GM18502 (cell line): ENCODE measurements around the gene DLK2.
"Not testable (repeated sequence)": the region's sequence is repeated elsewhere in the genome, so short reads cannot be mapped to it uniquely, and the experiment has no call there.

Experiments used
- ATAC-seq: cut with Tn5 transposase; IDR thresholded peaks from one replicate; pipeline ENCODE4 v1.9.1; 2021; ENCODE audit warnings: mild to moderate bottlenecking; ENCODE audit not compliant: unreplicated experiment, poor library complexity

Gene DLK2

GRCh38 chr6:43488667-43489276, 33.4 kb upstream of the DLK2 start:
- ATAC-seq = no peak

- no peak for ATAC-seq
Measured at GRCh38 chr6:43481591-43482236, 26.4 kb upstream of the DLK2 start.

- no peak for ATAC-seq
Measured at GRCh38 chr6:43481075-43481474, 25.7 kb upstream of the DLK2 start.

GRCh38 chr6:43478008-43478372, 22.6 kb upstream of the DLK2 start:
- ATAC-seq = no peak

GRCh38 chr6:43477235-43478007, 22.1 kb upstream of the DLK2 start, which contains the start of gene TJAP1:
Gene TJAP1 (plus strand): TSS chr6:43477570. CDS start chr6:43499002, 21,432 bp downstream.
- peak; percentile 98 for ATAC-seq

- no peak for ATAC-seq
Measured at GRCh38 chr6:43476746-43477145, 21.4 kb upstream of the DLK2 start.

GRCh38 chr6:43475516-43475915, 20.2 kb upstream of the DLK2 start:
- no peak for ATAC-seq

GRCh38 chr6:43472515-43472914, 17.2 kb upstream of the DLK2 start:
- ATAC-seq = no peak

GRCh38 chr6:43471399-43471798, 16.1 kb upstream of the DLK2 start:
- no peak for ATAC-seq

GRCh38 chr6:43469947-43470346, 14.6 kb upstream of the DLK2 start:
- ATAC-seq = no peak

- no peak for ATAC-seq
Measured at GRCh38 chr6:43468748-43469681, 13.7 kb upstream of the DLK2 start.

- no peak for ATAC-seq
Measured at GRCh38 chr6:43468240-43468639, 12.9 kb upstream of the DLK2 start.

- ATAC-seq = no peak
Measured at GRCh38 chr6:43467752-43468151, 12.4 kb upstream of the DLK2 start.

- ATAC-seq = not testable (repeated sequence)
Measured at GRCh38 chr6:43467265-43467664, 11.9 kb upstream of the DLK2 start.

GRCh38 chr6:43465948-43466347, 10.6 kb upstream of the DLK2 start:
- ATAC-seq = no peak

GRCh38 chr6:43464337-43464736, 9.0 kb upstream of the DLK2 start:
- no peak for ATAC-seq

GRCh38 chr6:43461936-43462335, 6.6 kb upstream of the DLK2 start:
- ATAC-seq = no peak

GRCh38 chr6:43460032-43460431, 4.7 kb upstream of the DLK2 start:
- no peak for ATAC-seq

GRCh38 chr6:43459535-43459934, 4.2 kb upstream of the DLK2 start:
- no peak for ATAC-seq

- ATAC-seq = not testable (repeated sequence)
Measured at GRCh38 chr6:43458154-43458553, 2.8 kb upstream of the DLK2 start.
